ENCODE measurements around the gene ITSN2.

The ITSN2 gene

DNA sequence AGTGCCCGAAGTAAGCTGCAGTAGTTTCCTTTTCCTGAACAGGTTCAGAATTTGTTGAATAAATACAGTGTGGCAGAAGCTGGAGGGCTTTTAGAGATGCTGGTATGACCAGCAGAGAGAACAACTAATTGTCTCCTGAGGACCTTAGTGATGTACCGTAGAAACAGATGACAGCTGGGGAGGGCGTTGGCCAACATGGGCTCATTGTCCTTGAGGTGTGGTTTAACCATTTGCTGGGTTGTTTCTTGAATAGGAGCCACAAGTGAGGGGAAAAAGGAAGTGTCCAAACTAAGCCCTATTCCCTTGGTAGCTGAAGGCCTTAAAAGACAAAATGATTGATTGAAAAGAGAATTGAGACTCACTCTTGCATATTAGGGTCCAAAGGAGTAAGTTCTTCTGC, 197.2 kb downstream of the ITSN2 start:
- H3K4me3 ChIP-seq (ENCODE audit: control insufficient read depth, low read depth, low read length) = no peak overlapping the region
- TF ChIP-seq, protein P1, sequence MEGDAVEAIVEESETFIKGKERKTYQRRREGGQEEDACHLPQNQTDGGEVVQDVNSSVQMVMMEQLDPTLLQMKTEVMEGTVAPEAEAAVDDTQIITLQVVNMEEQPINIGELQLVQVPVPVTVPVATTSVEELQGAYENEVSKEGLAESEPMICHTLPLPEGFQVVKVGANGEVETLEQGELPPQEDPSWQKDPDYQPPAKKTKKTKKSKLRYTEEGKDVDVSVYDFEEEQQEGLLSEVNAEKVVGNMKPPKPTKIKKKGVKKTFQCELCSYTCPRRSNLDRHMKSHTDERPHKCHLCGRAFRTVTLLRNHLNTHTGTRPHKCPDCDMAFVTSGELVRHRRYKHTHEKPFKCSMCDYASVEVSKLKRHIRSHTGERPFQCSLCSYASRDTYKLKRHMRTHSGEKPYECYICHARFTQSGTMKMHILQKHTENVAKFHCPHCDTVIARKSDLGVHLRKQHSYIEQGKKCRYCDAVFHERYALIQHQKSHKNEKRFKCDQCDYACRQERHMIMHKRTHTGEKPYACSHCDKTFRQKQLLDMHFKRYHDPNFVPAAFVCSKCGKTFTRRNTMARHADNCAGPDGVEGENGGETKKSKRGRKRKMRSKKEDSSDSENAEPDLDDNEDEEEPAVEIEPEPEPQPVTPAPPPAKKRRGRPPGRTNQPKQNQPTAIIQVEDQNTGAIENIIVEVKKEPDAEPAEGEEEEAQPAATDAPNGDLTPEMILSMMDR (conservative IDR thresholded peaks at IDR 0.05; ENCODE audit: control insufficient read depth, insufficient read depth, low read depth, low read length) = no peak
- no peak for DNase-seq (ENCODE audit: low read depth)

DNA sequence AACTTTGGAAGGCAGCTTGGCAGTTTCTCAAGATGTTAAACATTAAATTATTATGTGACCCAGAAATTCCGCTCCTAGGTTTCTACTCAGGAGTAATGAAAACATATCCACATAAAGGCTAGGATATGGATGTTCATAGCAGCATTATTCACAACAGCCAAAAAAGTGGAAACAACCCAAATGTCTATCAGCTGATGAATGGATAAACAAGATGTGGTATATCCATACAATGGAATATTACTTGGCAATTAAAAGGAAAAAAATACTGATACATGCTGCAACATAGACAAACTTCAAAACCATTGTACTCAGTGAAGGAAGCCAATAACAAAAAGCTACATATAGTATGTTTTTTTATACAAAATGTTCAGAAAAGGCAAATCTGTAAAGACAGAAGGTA, 197.8 kb downstream of the ITSN2 start:
- TF ChIP-seq, protein P1 (conservative IDR thresholded peaks at IDR 0.05; ENCODE audit: control insufficient read depth, insufficient read depth, low read depth, low read length) = no peak
- DNase-seq (ENCODE audit: low read depth) = no peak
- no peak overlapping the region for H3K4me3 ChIP-seq (ENCODE audit: control insufficient read depth, low read depth, low read length)

DNA sequence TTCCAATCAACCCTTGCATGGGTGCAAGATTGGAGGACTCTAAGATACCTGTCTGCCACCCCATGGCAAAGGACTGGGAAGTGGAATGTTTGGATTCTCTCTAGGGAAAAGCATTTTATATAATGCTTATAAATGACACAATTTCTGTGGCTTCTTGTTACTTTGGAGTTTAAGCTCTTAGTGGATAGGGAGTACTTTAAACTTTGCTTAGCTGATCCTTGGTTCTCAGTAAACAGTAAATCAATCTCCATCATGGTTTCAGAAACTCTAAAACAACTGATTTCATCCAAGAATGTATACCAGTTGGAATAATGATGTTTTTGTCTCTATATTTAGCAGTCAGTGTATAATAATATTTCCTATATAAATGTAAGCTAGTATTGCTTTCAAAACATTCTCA, 199.6 kb downstream of the ITSN2 start:
- TF ChIP-seq, protein P1 (conservative IDR thresholded peaks at IDR 0.05; ENCODE audit: control insufficient read depth, insufficient read depth, low read depth, low read length) = no peak
- H3K4me3 ChIP-seq (ENCODE audit: control insufficient read depth, low read depth, low read length) = no peak overlapping the region
- DNase-seq (ENCODE audit: low read depth) = no peak

DNA sequence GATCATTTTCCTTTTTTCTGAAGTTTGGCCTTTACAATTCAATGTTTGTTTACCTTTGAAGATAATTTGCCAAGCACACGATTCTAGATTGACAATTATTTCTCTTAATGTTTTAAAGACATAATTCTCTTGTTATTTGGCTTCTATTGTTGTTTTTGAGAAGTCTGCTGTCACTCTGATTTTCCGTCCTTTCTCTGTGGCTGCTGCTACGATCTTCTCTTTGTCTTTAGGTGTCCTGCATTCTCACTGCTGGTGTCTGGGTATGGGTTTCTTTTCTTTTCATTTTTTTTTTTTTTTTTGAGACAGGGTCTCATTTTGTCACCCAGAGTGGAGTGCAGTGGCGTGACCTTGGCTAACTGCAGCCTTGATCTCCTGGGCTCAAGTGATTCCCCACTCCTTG, 200.6 kb downstream of the ITSN2 start:
- TF ChIP-seq, protein P1 (conservative IDR thresholded peaks at IDR 0.05; ENCODE audit: control insufficient read depth, insufficient read depth, low read depth, low read length) = no peak
- H3K4me3 ChIP-seq (ENCODE audit: control insufficient read depth, low read depth, low read length) = no peak overlapping the region
- no peak for DNase-seq (ENCODE audit: low read depth)

DNA sequence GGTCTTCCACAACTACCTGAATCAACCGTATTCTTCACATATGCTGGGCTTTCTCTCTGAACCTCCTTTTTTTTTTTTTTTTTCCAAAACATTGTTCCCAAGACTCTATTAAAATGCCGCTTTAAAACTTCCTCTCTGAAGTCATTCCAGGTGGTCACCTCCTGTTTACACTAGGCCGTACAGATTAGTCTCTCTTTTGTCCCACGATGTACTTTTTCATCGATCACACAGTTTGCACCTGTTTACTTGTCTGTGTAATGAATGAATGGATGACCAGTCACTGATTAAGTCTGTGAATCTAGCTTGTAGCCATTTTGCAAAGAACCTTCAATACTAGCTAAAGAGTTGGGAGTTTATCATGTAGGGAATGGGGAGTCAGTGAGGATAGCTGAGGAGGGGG, 202.2 kb downstream of the ITSN2 start:
- no peak overlapping the region for H3K4me3 ChIP-seq (ENCODE audit: control insufficient read depth, low read depth, low read length)
- TF ChIP-seq, protein P1 (conservative IDR thresholded peaks at IDR 0.05; ENCODE audit: control insufficient read depth, insufficient read depth, low read depth, low read length) = no peak
- DNase-seq (ENCODE audit: low read depth) = no peak

DNA sequence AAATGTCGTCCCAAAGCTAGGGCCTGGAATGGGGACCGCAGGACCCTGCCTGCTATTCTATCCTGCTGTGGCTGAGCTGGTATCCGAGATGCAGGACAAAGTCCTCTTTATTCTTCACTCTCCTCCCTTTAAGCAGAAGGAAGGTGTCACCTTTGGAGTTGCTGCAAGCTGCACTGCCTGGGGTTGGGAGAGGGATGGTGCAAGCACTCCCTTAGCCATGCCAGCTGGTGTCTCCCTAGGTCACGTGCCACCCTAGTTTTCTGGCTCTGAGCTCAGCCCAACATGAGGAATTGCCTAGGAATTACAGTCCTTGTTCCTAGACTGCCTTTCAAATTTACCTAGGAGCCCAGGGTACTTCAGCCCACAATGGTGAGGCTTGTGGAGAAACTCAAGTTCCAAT, 206.9 kb downstream of the ITSN2 start:
- DNase-seq (ENCODE audit: low read depth) = no peak
- TF ChIP-seq, protein P1 (conservative IDR thresholded peaks at IDR 0.05; ENCODE audit: control insufficient read depth, insufficient read depth, low read depth, low read length) = no peak
- H3K4me3 ChIP-seq (ENCODE audit: control insufficient read depth, low read depth, low read length) = no peak overlapping the region

Data from fibroblast of mammary gland (primary cell).